Effector memory CD4-positive, alpha-beta T cell (primary cell): ENCODE measurements around the gene LYRM1.
"Not testable (repeated sequence)": the region's sequence is repeated elsewhere in the genome, so short reads cannot be mapped to it uniquely, and the experiment has no call there.

Experiments used
- DNase-seq, 3 donors: peaks; one replicate each; pipeline ENCODE4 v3.0.0-alpha.2; 2020
- H3K27ac ChIP-seq: 2 replicates; pipeline ENCODE4 v1.7.0; 2013; ENCODE audit warnings: mild to moderate bottlenecking, low read length, moderate library complexity; ENCODE audit not compliant: insufficient read depth, poor library complexity, severe bottlenecking
- H3K27me3 ChIP-seq: replicated peaks from 2 replicates; pipeline ENCODE4 v1.7.0; 2013; ENCODE audit warnings: mild to moderate bottlenecking, low read length; ENCODE audit not compliant: insufficient read depth, control insufficient read depth, poor library complexity, severe bottlenecking
- H3K36me3 ChIP-seq: 2 replicates; pipeline ENCODE4 v1.7.0; 2013; ENCODE audit warnings: mild to moderate bottlenecking, low read length, moderate library complexity; ENCODE audit not compliant: control insufficient read depth, insufficient read depth
- H3K4me1 ChIP-seq: 2 replicates; pipeline ENCODE4 v1.7.0; 2013; ENCODE audit warnings: low read length, mild to moderate bottlenecking; ENCODE audit not compliant: control insufficient read depth, insufficient read depth, poor library complexity, severe bottlenecking
- H3K4me3 ChIP-seq: 2 replicates; pipeline ENCODE4 v1.7.0; 2013; ENCODE audit warnings: low read length, low read depth, mild to moderate bottlenecking; ENCODE audit not compliant: insufficient read depth, poor library complexity, severe bottlenecking
- H3K9me3 ChIP-seq: 2 replicates; pipeline ENCODE4 v1.7.0; 2013; ENCODE audit warnings: mild to moderate bottlenecking, low read length, moderate library complexity; ENCODE audit not compliant: control insufficient read depth

LYRM1 gene

GRCh38 chr16:20929676-20930364 is 29.2 kb downstream of the LYRM1 start:
- H3K4me1 ChIP-seq, H3K27me3 ChIP-seq, H3K9me3 ChIP-seq, H3K4me3 ChIP-seq, H3K36me3 ChIP-seq, H3K27ac ChIP-seq, DNase-seq: not testable (repeated sequence)

DNA sequence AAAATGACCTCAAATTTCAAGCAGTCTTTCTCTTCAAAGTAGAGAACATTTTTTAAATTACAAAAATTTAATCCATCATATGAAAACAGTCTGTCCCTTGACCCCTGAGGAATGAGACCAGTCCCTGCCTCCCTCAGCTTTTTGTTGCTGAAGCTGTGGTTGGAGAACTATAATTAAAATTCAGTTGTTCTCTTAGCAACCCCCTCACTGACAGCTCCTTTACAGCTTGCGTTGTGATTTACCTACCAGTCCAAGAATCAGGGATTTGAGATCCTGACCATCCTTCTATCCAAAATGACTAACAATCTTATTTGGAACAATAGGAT is 29.8 kb downstream of the LYRM1 start:
- Histone ChIP-seq H3K36me3 (no peaks in the 10 kb centered on the region), H3K27ac (no peak overlapping the region), H3K4me3 (no peak overlapping the region), H3K4me1 (no peaks in the 10 kb centered on the region), H3K9me3 (no peaks in the 10 kb centered on the region), H3K27me3 (no peaks in the 10 kb centered on the region)
- DNase-seq = no peak

DNA sequence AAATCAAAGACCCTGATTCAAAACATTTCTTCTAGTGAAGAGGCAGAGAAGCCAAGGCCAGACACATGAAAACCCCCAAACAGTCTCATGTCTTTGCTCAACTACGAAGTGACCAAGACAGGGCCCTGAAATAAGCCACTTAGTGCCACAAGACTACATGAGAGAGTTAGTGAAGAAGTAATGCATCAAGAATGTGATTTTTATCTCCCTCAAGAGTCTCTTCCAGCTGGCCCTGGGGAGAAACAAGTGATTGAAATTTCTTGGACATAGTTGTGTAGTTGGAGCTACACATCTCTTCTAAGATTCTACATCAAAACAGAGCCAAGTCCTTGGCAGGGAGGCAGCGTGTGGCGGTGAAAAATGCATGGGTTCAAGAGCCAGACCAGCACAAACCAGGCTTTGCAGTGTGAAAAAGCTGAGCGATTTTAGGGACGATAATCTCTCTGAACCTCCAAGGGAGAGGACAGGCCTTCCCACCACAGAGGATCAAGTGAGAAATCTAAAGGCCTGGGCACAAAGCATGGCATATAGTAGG is 30.6 kb downstream of the LYRM1 start:
- Histone ChIP-seq H3K4me1 (no peaks in the 10 kb centered on the region), H3K9me3 (no peaks in the 10 kb centered on the region), H3K4me3 (no peak overlapping the region), H3K27me3 (no peaks in the 10 kb centered on the region), H3K36me3 (no peaks in the 10 kb centered on the region), H3K27ac (no peak overlapping the region)
- no peak for DNase-seq

GRCh38 chr16:20933589-20933988 is 33.0 kb downstream of the LYRM1 start:
- Histone ChIP-seq H3K4me1 (no peaks in the 10 kb centered on the region), H3K27me3 (no peaks in the 10 kb centered on the region), H3K36me3 (no peaks in the 10 kb centered on the region), H3K27ac (no peak overlapping the region), H3K4me3 (no peak overlapping the region), H3K9me3 (no peaks in the 10 kb centered on the region)
- no peak for DNase-seq

GRCh38 chr16:20937736-20938135 is 37.2 kb downstream of the LYRM1 start:
- H3K27me3 ChIP-seq = no peaks in the 10 kb centered on the region
- H3K4me1 ChIP-seq = no peaks in the 10 kb centered on the region
- no peak for DNase-seq
- no peaks in the 10 kb centered on the region for H3K36me3 ChIP-seq
- H3K9me3 ChIP-seq = no peaks in the 10 kb centered on the region
- H3K4me3 ChIP-seq = no peak overlapping the region
- H3K27ac ChIP-seq = no peak overlapping the region

- Histone ChIP-seq H3K27me3 (no peaks in the 10 kb centered on the region), H3K4me1 (no peaks in the 10 kb centered on the region), H3K4me3 (no peak overlapping the region), H3K27ac (no peak overlapping the region), H3K9me3 (no peaks in the 10 kb centered on the region), H3K36me3 (no peaks in the 10 kb centered on the region)
- no peak for DNase-seq
Measured at GRCh38 chr16:20938426-20938825, 37.9 kb downstream of the LYRM1 start.

GRCh38 chr16:20939611-20940010 is 39.0 kb downstream of the LYRM1 start:
- no peak for DNase-seq
- no peak overlapping the region for H3K4me3 ChIP-seq
- no peaks in the 10 kb centered on the region for H3K27me3 ChIP-seq
- no peaks in the 10 kb centered on the region for H3K4me1 ChIP-seq
- H3K36me3 ChIP-seq = no peaks in the 10 kb centered on the region
- H3K9me3 ChIP-seq = no peaks in the 10 kb centered on the region
- no peak overlapping the region for H3K27ac ChIP-seq

GRCh38 chr16:20940871-20941635 is 40.5 kb downstream of the LYRM1 start:
- Histone ChIP-seq H3K4me1 (no peaks in the 10 kb centered on the region), H3K36me3 (no peaks in the 10 kb centered on the region), H3K27ac (no peak overlapping the region), H3K4me3 (no peak overlapping the region), H3K27me3 (no peaks in the 10 kb centered on the region), H3K9me3 (no peaks in the 10 kb centered on the region)
- DNase-seq = no peak

DNA sequence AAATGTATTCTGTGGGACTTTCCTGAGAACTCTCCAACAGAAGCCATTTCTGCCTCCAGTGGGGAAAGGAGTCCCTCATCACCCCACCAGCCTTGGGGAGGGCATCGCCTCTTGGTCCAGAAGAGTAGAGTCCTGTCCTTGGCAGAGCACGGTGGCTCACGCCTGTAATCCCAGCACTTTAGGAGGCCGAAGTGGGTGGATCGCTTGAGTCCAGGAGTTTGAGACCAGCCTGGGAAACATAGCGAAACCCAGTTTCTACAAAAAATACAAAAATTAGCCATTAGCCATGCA is 41.0 kb downstream of the LYRM1 start:
- no peak for DNase-seq
- no peaks in the 10 kb centered on the region for H3K27me3 ChIP-seq
- no peaks in the 10 kb centered on the region for H3K36me3 ChIP-seq
- H3K9me3 ChIP-seq = no peaks in the 10 kb centered on the region
- H3K27ac ChIP-seq = no peak overlapping the region
- H3K4me1 ChIP-seq = no peaks in the 10 kb centered on the region
- H3K4me3 ChIP-seq = no peak overlapping the region

- Histone ChIP-seq H3K4me1 (no peaks in the 10 kb centered on the region), H3K27me3 (no peaks in the 10 kb centered on the region), H3K27ac (no peak overlapping the region), H3K9me3 (no peaks in the 10 kb centered on the region), H3K4me3 (no peak overlapping the region), H3K36me3 (no peaks in the 10 kb centered on the region)
- no peak for DNase-seq
Measured at GRCh38 chr16:20942256-20942655, 41.7 kb downstream of the LYRM1 start.
